Kidney (tissue), 14 donors: Measurements from ENCODE around the gene IL1RAPL1. TPM values are rescaled to one million over a fixed set of nuclear protein-coding genes. Genes with fewer than 3 reads are reported as not detected.

Experiments used
- DNase-seq, 5 donors: peaks; one replicate each; pipeline ENCODE4 v3.0.0-alpha.2; 2013 to 2020
- FAIRE-seq: peaks from 2 replicates; lab custom pipeline; 2012; peaks lifted over from hg19 to GRCh38; lab: Jason Lieb, UNC
- H3K27ac ChIP-seq, 2 donors: one replicate each; pipeline ENCODE4 v1.7.0; 2013; ENCODE audit warnings: low read depth in 2 of 2, low read length in 2 of 2, inconsistent platforms in 1 of 2
- H3K27me3 ChIP-seq: one replicate; pipeline ENCODE4 v1.7.1; 2013; ENCODE audit warnings: low read length, inconsistent platforms; ENCODE audit not compliant: control insufficient read depth, insufficient read depth
- H3K36me3 ChIP-seq, 3 donors: one replicate each; pipeline versions ENCODE4 v1.7.0 to v1.7.1; 2013; ENCODE audit warnings: low read length in 3 of 3, control low read depth in 1 of 3, inconsistent platforms in 1 of 3; ENCODE audit not compliant: insufficient read depth in 3 of 3, control insufficient read depth in 2 of 3
- H3K4me1 ChIP-seq, 3 donors: one replicate each; pipeline versions ENCODE4 v1.7.0 to v1.7.1; 2013; ENCODE audit warnings: low read length in 3 of 3, inconsistent platforms in 1 of 3, low read depth in 1 of 3; ENCODE audit not compliant: control insufficient read depth in 2 of 3, insufficient read depth in 2 of 3
- H3K4me3 ChIP-seq, 3 donors: one replicate each; pipeline versions ENCODE4 v1.7.0 to v1.8.1; 2013; ENCODE audit warnings: low read length in 3 of 3, control low read depth in 1 of 3, inconsistent platforms in 1 of 3
- H3K9ac ChIP-seq, 3 donors: one replicate each; pipeline versions ENCODE4 v1.7.0 to v1.7.1; 2013; ENCODE audit warnings: low read length in 3 of 3, control low read depth in 1 of 3, inconsistent platforms in 1 of 3
- H3K9me3 ChIP-seq, 3 donors: one replicate each; pipeline versions ENCODE4 v1.7.0 to v1.7.1; 2013; ENCODE audit warnings: low read length in 3 of 3, control low read depth in 1 of 3, inconsistent platforms in 1 of 3; ENCODE audit not compliant: control insufficient read depth in 2 of 3, insufficient read depth in 1 of 3
- CTCF ChIP-seq: IDR thresholded peaks from 3 replicates; pipeline ENCODE4 v1.5.1; 2012; ENCODE audit warnings: mild to moderate bottlenecking, moderate library complexity, borderline replicate concordance; ENCODE audit not compliant: insufficient read depth; ENCODE audit errors: extremely low read depth
- intact Hi-C: fragments of 100-400 bp; cut with DNase I; formaldehyde crosslinking; loops from one replicate; pipeline ENCODE4 v1.11.1; 2022
- polyA plus RNA-seq: library from polyadenylated mRNA; stranded (reverse); fragments of 350-450 nt; fragmentation: Illumina TruSeq; extraction: RNeasy Lipid Tissue Mini Kit (QIAGEN cat#74804); gene quantifications from one replicate; pipeline ENCODE4 v1.2.3, GENCODE V29; 2014; ENCODE audit warnings: low read depth, low replicate concordance; ENCODE audit not compliant: insufficient read depth
- total RNA-seq: library from RNA; stranded (reverse); fragmentation: NEBNext Ultra II Directional; extraction: Animal tissue kit (Norgen Biotek cat#: 25700); gene quantifications from one replicate; pipeline ENCODE4 v1.2.1, GENCODE V29; 2021
- donor health status: control.
- donor health status: control.
- donor health status: control.
- donor health status: control.
- donor health status: control.
- donor health status: DM: yes; HTN: yes; CAD: no.
- donor health status: Normal renal cell carcinoma (clear cell type).

Gene IL1RAPL1
- total and polyA plus RNA-seq, 2 donors from 2014 or later, result 0.19 TPM; not detected in 1

GRCh38 chrX:29542152-29542551, 954.9 kb downstream of the IL1RAPL1 start:
- intact Hi-C loops, result no loop called here
- no peaks in the 10 kb centered on the region for H3K27me3 ChIP-seq
- FAIRE-seq, result no peak
- H3K9ac ChIP-seq, result no peak overlapping the region
- H3K4me3 ChIP-seq, result no peak overlapping the region
- no peaks in the 10 kb centered on the region for H3K4me1 ChIP-seq
- H3K9me3 ChIP-seq, result no peaks in the 10 kb centered on the region
- H3K36me3 ChIP-seq, result no peaks in the 10 kb centered on the region
- TF ChIP-seq CTCF, result no peak
- peak in 3 of 5 donors; percentile 12 to 62 (median 61) for DNase-seq
- no peak overlapping the region for H3K27ac ChIP-seq

GRCh38 chrX:29545878-29546277, 958.6 kb downstream of the IL1RAPL1 start:
- Histone ChIP-seq H3K4me3 (no peak overlapping the region), H3K36me3 (no peaks in the 10 kb centered on the region), H3K9ac (no peak overlapping the region), H3K4me1 (no peaks in the 10 kb centered on the region), H3K9me3 (no peaks in the 10 kb centered on the region), H3K27me3 (no peaks in the 10 kb centered on the region), H3K27ac (no peak overlapping the region)
- no peak for DNase-seq
- FAIRE-seq, result no peak
- no peak for TF ChIP-seq CTCF
- intact Hi-C loops, result no loop called here

GRCh38 chrX:29547877-29548276, 960.6 kb downstream of the IL1RAPL1 start:
- DNase-seq (no peak), FAIRE-seq (no peak)
- TF ChIP-seq CTCF, result no peak
- Histone ChIP-seq H3K9me3 (no peaks in the 10 kb centered on the region), H3K4me1 (no peaks in the 10 kb centered on the region), H3K4me3 (no peak overlapping the region), H3K27ac (no peak overlapping the region), H3K27me3 (no peaks in the 10 kb centered on the region), H3K36me3 (no peaks in the 10 kb centered on the region), H3K9ac (no peak overlapping the region)
- intact Hi-C loops, result no loop called here

GRCh38 chrX:29553542-29553941, 966.3 kb downstream of the IL1RAPL1 start:
- intact Hi-C loops, result no loop called here
- H3K4me3 ChIP-seq, result no peak overlapping the region
- H3K9me3 ChIP-seq, result no peaks in the 10 kb centered on the region
- H3K27ac ChIP-seq, result no peak overlapping the region
- H3K36me3 ChIP-seq, result no peaks in the 10 kb centered on the region
- FAIRE-seq (no peak), DNase-seq (no peak)
- TF ChIP-seq CTCF, result no peak
- H3K4me1 ChIP-seq, result no peaks in the 10 kb centered on the region
- H3K9ac ChIP-seq, result no peak overlapping the region
- no peaks in the 10 kb centered on the region for H3K27me3 ChIP-seq
